GM18519 (cell line): ENCODE data around the gene PCBD1.

Experiments used
- ATAC-seq: cut with Tn5 transposase; IDR thresholded peaks from one replicate; pipeline ENCODE4 v1.9.1; 2021; ENCODE audit warnings: mild to moderate bottlenecking, moderate library complexity; ENCODE audit not compliant: unreplicated experiment, low FRiP score

PCBD1 gene

GRCh38 chr10:70905071-70906021, 17.0 kb upstream of the PCBD1 start:
- ATAC-seq = no peak

GRCh38 chr10:70903262-70903921, 15.0 kb upstream of the PCBD1 start:
- ATAC-seq = no peak

GRCh38 chr10:70902661-70903261, 14.4 kb upstream of the PCBD1 start:
- ATAC-seq = no peak

- ATAC-seq = no peak
Measured at GRCh38 chr10:70901276-70901878, 13.0 kb upstream of the PCBD1 start.

GRCh38 chr10:70899096-70899495, 10.7 kb upstream of the PCBD1 start:
- no peak for ATAC-seq

GRCh38 chr10:70898687-70899086, 10.3 kb upstream of the PCBD1 start:
- ATAC-seq = no peak

GRCh38 chr10:70896551-70896950, 8.2 kb upstream of the PCBD1 start:
- ATAC-seq = no peak

- no peak for ATAC-seq
Measured at GRCh38 chr10:70894416-70894815, 6.1 kb upstream of the PCBD1 start.

- ATAC-seq = no peak
Measured at GRCh38 chr10:70893227-70894006, 5.1 kb upstream of the PCBD1 start.

- ATAC-seq = no peak
Measured at GRCh38 chr10:70892631-70893030, 4.3 kb upstream of the PCBD1 start.

- no peak for ATAC-seq
Measured at GRCh38 chr10:70891627-70892026, 3.3 kb upstream of the PCBD1 start.

GRCh38 chr10:70890917-70891431, 2.6 kb upstream of the PCBD1 start:
- ATAC-seq = no peak

GRCh38 chr10:70889291-70889690, 926 bp upstream of the PCBD1 start:
- ATAC-seq = no peak

- no peak for ATAC-seq
Measured at GRCh38 chr10:70886921-70887665, 1.3 kb downstream of the PCBD1 start.

- ATAC-seq = no peak
Measured at GRCh38 chr10:70885931-70886903, 2.1 kb downstream of the PCBD1 start.

- ATAC-seq = no peak
Measured at GRCh38 chr10:70885481-70885880, 2.9 kb downstream of the PCBD1 start.

GRCh38 chr10:70884741-70885140, 3.6 kb downstream of the PCBD1 start:
- ATAC-seq = no peak

- ATAC-seq = no peak
Measured at GRCh38 chr10:70880077-70880534, 8.3 kb downstream of the PCBD1 start.
